Liver (tissue), 9 donors: Measurements from ENCODE around the gene VDR. TPM values are rescaled to one million over a fixed set of nuclear protein-coding genes. Genes with fewer than 3 reads are reported as not detected.

Experiments
- DNase-seq: peaks from one replicate; pipeline ENCODE4 v3.0.0-alpha.2; 2017; ENCODE audit warnings: low spot score
- H3K27ac ChIP-seq, 2 donors: one replicate each; pipeline ENCODE4 v1.7.0; 2013; ENCODE audit warnings: inconsistent platforms in 2 of 2, low read length in 2 of 2, control low read depth in 1 of 2, low read depth in 1 of 2, mild to moderate bottlenecking in 1 of 2
- H3K27me3 ChIP-seq, 4 donors: one replicate each; pipeline versions ENCODE4 v1.6.1 to v1.7.0; 2013; ENCODE audit warnings: low read length in 3 of 4, inconsistent platforms in 1 of 4, mild to moderate bottlenecking in 1 of 4, moderate library complexity in 1 of 4; ENCODE audit not compliant: control insufficient read depth in 4 of 4, insufficient read depth in 4 of 4
- H3K36me3 ChIP-seq, 4 donors: one replicate each; pipeline versions ENCODE4 v1.6.1 to v1.7.0; 2013; ENCODE audit warnings: low read length in 3 of 4, mild to moderate bottlenecking in 3 of 4, low read depth in 1 of 4, moderate library complexity in 1 of 4; ENCODE audit not compliant: control insufficient read depth in 4 of 4, insufficient read depth in 3 of 4
- H3K4me1 ChIP-seq, 4 donors: one replicate each; pipeline versions ENCODE4 v1.6.1 to v1.7.0; 2013; ENCODE audit warnings: low read length in 3 of 4, mild to moderate bottlenecking in 3 of 4, moderate library complexity in 1 of 4; ENCODE audit not compliant: control insufficient read depth in 4 of 4, insufficient read depth in 4 of 4
- H3K4me3 ChIP-seq, 3 donors: one replicate each; pipeline versions ENCODE4 v1.6.1 to v1.7.0; 2013; ENCODE audit warnings: low read length in 3 of 3, control low read depth in 1 of 3, low read depth in 1 of 3, mild to moderate bottlenecking in 1 of 3
- H3K9ac ChIP-seq, 2 donors: one replicate each; pipeline ENCODE4 v1.7.0; 2013; ENCODE audit warnings: low read length in 2 of 2, mild to moderate bottlenecking in 2 of 2, moderate library complexity in 2 of 2, control low read depth in 1 of 2, low read depth in 1 of 2
- H3K9me3 ChIP-seq, 4 donors: one replicate each; pipeline versions ENCODE4 v1.6.1 to v1.7.0; 2013; ENCODE audit warnings: low read length in 3 of 4; ENCODE audit not compliant: control insufficient read depth in 4 of 4
- CTCF ChIP-seq: fragments of 150-350 bp; IDR thresholded peaks from 2 replicates; pipeline ENCODE4 v1.5.1; 2017; ENCODE audit warnings: improper control_type of control experiment, low read depth, low read length; ENCODE audit not compliant: missing input control
- EGR1 ChIP-seq, 2 donors: IDR thresholded peaks; 2 replicates each; pipeline ENCODE4 v1.6.1; 2016 to 2018; ENCODE audit warnings: antibody characterized with exemption in 2 of 2, low read depth in 2 of 2
- FOXA1 ChIP-seq: IDR thresholded peaks from 2 replicates; pipeline ENCODE4 v1.6.1; 2016; ENCODE audit warnings: antibody characterized with exemption
- FOXA2 ChIP-seq: IDR thresholded peaks from 2 replicates; pipeline ENCODE4 v1.6.1; 2016; ENCODE audit warnings: antibody characterized with exemption
- GABPA ChIP-seq, 2 donors: IDR thresholded peaks in 1 of 2; conservative IDR thresholded peaks in 1 of 2; 2 replicates each; pipeline ENCODE4 v1.6.1; 2016; ENCODE audit warnings: antibody characterized with exemption in 2 of 2, mild to moderate bottlenecking in 1 of 2, moderate library complexity in 1 of 2
- HNF4A ChIP-seq, 2 donors: conservative IDR thresholded peaks; 2 replicates each; pipeline ENCODE4 v1.6.1; 2016; ENCODE audit warnings: antibody characterized with exemption in 2 of 2, mild to moderate bottlenecking in 2 of 2
- HNF4G ChIP-seq: IDR thresholded peaks from 2 replicates; pipeline ENCODE4 v1.6.1; 2016; ENCODE audit warnings: antibody characterized with exemption
- JUND ChIP-seq, 2 donors: IDR thresholded peaks; 2 replicates each; pipeline ENCODE4 v1.6.1; 2016; ENCODE audit warnings: antibody characterized with exemption in 2 of 2
- MAX ChIP-seq: IDR thresholded peaks from 2 replicates; pipeline ENCODE4 v1.6.1; 2016; ENCODE audit warnings: antibody characterized with exemption
- NR2F2 ChIP-seq: IDR thresholded peaks from 2 replicates; pipeline ENCODE4 v1.6.1; 2016; ENCODE audit warnings: antibody characterized with exemption
- RAD21 ChIP-seq, 2 donors: IDR thresholded peaks; 2 replicates each; pipeline ENCODE4 v1.6.1; 2016; ENCODE audit warnings: antibody characterized with exemption in 2 of 2, mild to moderate bottlenecking in 2 of 2
- REST ChIP-seq: IDR thresholded peaks from 2 replicates; pipeline ENCODE4 v1.6.1; 2016; ENCODE audit warnings: antibody characterized with exemption, mild to moderate bottlenecking
- RXRA ChIP-seq, 2 donors: IDR thresholded peaks; 2 replicates each; pipeline ENCODE4 v1.6.1; 2017 to 2018; ENCODE audit warnings: antibody characterized with exemption in 2 of 2, mild to moderate bottlenecking in 1 of 2
- SP1 ChIP-seq: IDR thresholded peaks from 2 replicates; pipeline ENCODE4 v1.6.1; 2018; ENCODE audit warnings: antibody characterized with exemption, mild to moderate bottlenecking
- TAF1 ChIP-seq: conservative IDR thresholded peaks from 2 replicates; pipeline ENCODE4 v1.6.1; 2016; ENCODE audit warnings: antibody characterized with exemption, mild to moderate bottlenecking
- YY1 ChIP-seq: IDR thresholded peaks from 2 replicates; pipeline ENCODE4 v1.6.1; 2016; ENCODE audit warnings: antibody characterized with exemption, mild to moderate bottlenecking
- WGBS: extraction: QIAGEN DNeasy Blood & Tissue Kit; methylation state at CpG from one replicate; pipeline ENCODE4 v1.1.7; 2013; 5-methylcytosine and 5-hydroxymethylcytosine counted together
- polyA plus RNA-seq, 2 donors: library from polyadenylated mRNA; stranded (reverse) in 1 of 2; unstranded in 1 of 2; fragments of 200-250 nt in 1 of 2; fragments of >200 nt in 1 of 2; fragmentation: Nextera tagmentation in 1 of 2; extraction: Ambion mirVana in 1 of 2; gene quantifications; one replicate each; pipeline versions ENCODE4 v1.2.1 to v1.2.3, GENCODE V29; 2013 to 2015
- total RNA-seq, 2 donors: library from RNA; depleted of rRNA; stranded (reverse); fragments of >200 nt; gene quantifications; one replicate each; pipeline ENCODE4 v1.2.3, GENCODE V29; 2014
- TF ChIP-seq, protein P1 (sequence below): IDR thresholded peaks from 2 replicates; pipeline ENCODE4 v1.6.1; 2016; ENCODE audit warnings: antibody characterized with exemption
- TF ChIP-seq, protein P2 (sequence below): IDR thresholded peaks from 2 replicates; pipeline ENCODE4 v1.6.1; 2016; ENCODE audit warnings: antibody characterized with exemption
- donor health status: healthy.
- donor health status: healthy.
- donor health status: healthy.
- donor health status: healthy.
- donor health status: healthy.

The VDR gene
- total and polyA plus RNA-seq, 4 donors: 0.25 to 0.47 (median 0.35) TPM

DNA sequence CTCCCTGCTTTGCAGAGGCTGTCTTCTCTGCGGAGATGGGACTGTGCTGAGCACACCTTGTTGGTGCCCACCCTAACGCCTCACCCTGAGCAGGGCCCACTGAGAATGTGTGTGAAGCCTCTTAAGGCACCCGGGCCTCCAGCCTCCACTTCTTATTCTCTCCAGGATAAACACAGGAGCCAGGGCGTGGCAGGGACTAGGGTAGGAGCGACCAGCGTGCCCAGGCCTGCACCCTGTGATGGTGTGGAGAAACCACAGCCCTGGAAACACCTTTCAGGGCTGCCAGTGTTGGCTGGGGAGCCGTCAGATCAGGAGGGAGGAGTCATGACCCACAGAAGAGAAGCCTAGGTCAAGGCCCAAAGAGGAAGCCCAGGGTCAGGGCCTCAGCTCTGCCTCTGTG, 41.3 kb downstream of the VDR start:
- Histone ChIP-seq H3K27me3 (no peaks in the 10 kb centered on the region), H3K27ac (no peak overlapping the region), H3K4me1 (peaks cover 7 to 25% (median 19%) of the 10 kb centered on the region in 4 donors), H3K4me3 (no peak overlapping the region), H3K36me3 (no peaks in the 10 kb centered on the region), H3K9me3 (no peaks in the 10 kb centered on the region), H3K9ac (no peak overlapping the region)
- DNase-seq: no peak
- TF ChIP-seq NR2F2 (peak; percentile 31), EGR1 (IDR thresholded peaks at IDR 0.05; ENCODE audit: low read depth in 2 of 2) (no peak)
- 84% methylated on average over 7 of the region's 7 CpGs for WGBS

- Histone ChIP-seq H3K27me3 (no peaks in the 10 kb centered on the region), H3K9ac (no peak overlapping the region), H3K36me3 (no peaks in the 10 kb centered on the region), H3K4me1 (peaks cover 8 to 31% (median 24%) of the 10 kb centered on the region in 4 donors), H3K27ac (no peak overlapping the region), H3K9me3 (no peaks in the 10 kb centered on the region), H3K4me3 (no peak overlapping the region)
- TF ChIP-seq HNF4G (no peak), JUND (IDR thresholded peaks at IDR 0.05) (no peak), MAX (no peak), SP1 (no peak)
- TF ChIP-seq, protein P1, sequence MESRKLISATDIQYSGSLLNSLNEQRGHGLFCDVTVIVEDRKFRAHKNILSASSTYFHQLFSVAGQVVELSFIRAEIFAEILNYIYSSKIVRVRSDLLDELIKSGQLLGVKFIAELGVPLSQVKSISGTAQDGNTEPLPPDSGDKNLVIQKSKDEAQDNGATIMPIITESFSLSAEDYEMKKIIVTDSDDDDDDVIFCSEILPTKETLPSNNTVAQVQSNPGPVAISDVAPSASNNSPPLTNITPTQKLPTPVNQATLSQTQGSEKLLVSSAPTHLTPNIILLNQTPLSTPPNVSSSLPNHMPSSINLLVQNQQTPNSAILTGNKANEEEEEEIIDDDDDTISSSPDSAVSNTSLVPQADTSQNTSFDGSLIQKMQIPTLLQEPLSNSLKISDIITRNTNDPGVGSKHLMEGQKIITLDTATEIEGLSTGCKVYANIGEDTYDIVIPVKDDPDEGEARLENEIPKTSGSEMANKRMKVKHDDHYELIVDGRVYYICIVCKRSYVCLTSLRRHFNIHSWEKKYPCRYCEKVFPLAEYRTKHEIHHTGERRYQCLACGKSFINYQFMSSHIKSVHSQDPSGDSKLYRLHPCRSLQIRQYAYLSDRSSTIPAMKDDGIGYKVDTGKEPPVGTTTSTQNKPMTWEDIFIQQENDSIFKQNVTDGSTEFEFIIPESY: no peak
- DNase-seq: no peak
- WGBS: 97% methylated on average over 7 of the region's 7 CpGs
Measured at GRCh38 chr12:47862881-47863280, 41.9 kb downstream of the VDR start.

DNA sequence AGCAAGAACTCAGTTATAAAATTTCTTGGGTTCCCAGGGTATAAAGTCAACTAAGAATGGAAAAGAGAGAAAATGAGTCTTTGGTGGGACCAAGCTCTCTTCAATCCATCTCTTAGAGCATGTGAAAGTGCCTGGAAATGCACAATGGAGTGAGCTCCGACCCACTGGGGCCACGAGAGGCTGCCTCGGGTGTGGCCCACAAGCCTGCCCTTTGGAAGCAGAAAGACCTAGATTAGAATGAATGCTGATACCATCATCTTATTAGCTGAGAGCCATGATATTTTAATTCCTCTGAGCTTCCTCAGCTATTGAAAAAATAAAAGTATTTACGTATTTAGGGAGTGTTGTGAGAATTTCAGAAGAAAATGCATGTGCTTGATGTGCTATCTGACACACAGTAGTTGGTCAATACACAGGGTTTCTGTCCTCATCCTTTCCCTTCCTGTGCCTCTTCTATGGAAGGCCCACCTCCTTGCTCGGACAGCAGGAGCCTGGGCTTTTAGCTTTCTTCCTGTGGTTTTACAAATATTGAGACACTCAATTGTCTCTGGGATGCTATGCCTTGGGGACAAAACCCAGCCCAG, 42.5 kb downstream of the VDR start:
- no peak overlapping the region for H3K9ac ChIP-seq
- H3K27me3 ChIP-seq: no peaks in the 10 kb centered on the region
- peaks cover 12 to 37% (median 28%) of the 10 kb centered on the region in 4 donors for H3K4me1 ChIP-seq
- no peak overlapping the region for H3K4me3 ChIP-seq
- H3K27ac ChIP-seq: no peak overlapping the region
- WGBS: 75% methylated on average over 5 of the region's 5 CpGs
- no peak for DNase-seq
- TF ChIP-seq JUND (IDR thresholded peaks at IDR 0.05) (no peak), CTCF (no peak), FOXA2 (no peak), SP1 (no peak), RXRA (IDR thresholded peaks at IDR 0.05) (no peak), REST (no peak), HNF4G (no peak), RAD21 (IDR thresholded peaks at IDR 0.05) (no peak), NR2F2 (no peak), HNF4A (conservative IDR thresholded peaks at IDR 0.05) (no peak), GABPA (IDR thresholded peaks at IDR 0.05 in 1 of 2, conservative IDR thresholded peaks at IDR 0.05 in 1 of 2) (no peak), FOXA1 (no peak), MAX (no peak), TAF1 (no peak), YY1 (no peak), EGR1 (IDR thresholded peaks at IDR 0.05; ENCODE audit: low read depth in 2 of 2) (no peak)
- TF ChIP-seq, protein P2, sequence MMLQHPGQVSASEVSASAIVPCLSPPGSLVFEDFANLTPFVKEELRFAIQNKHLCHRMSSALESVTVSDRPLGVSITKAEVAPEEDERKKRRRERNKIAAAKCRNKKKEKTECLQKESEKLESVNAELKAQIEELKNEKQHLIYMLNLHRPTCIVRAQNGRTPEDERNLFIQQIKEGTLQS: no peak
- TF ChIP-seq, protein P1: no peak
- no peaks in the 10 kb centered on the region for H3K9me3 ChIP-seq
- H3K36me3 ChIP-seq: no peaks in the 10 kb centered on the region
